DMS53 (cell line): ENCODE measurements around the gene STMN1.

Experiments
- DNase-seq: peaks from one replicate; lab custom pipeline; 2025; lab: John Stamatoyannopoulos, UW

The STMN1 gene

DNA sequence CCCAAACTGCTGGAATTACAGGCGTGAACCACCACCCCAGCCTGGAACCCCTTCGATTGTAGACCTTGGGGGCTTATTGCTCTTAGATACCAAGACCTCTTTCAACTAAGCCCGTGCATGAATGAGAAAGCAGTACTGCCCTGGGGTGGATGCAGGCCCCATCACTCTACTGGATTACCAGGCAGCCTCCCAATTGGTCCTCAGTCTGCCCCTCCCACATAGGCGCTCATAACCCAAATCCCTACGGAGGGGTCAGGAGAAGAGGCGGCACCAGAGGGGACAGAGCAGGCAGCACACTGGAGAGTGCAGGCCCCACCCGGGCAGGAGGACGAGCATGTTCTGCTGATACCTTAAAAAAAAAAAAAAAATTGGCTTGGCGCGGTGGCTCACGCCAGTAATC, 12.4 kb upstream of the STMN1 start:
- no peak for DNase-seq

DNA sequence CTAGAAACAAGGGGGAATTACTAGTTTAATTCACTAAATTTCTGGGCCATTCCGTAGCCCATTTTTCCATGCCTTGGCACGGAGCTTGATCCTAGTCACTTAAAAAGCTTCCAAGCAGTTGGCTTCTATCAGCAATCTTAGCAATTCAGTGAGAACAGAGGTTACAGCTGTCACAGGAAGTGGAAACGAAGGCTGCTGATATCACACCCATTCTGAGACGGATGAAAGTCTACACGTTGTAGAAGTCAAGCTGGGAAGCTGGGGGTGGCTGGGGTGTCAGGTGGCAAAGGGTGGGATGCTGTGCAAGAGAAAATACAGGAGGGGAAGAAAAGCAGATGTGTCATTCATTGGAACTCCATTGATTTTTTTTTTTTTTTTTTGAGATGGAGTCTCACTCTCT, 11.8 kb upstream of the STMN1 start:
- DNase-seq, result no peak

DNA sequence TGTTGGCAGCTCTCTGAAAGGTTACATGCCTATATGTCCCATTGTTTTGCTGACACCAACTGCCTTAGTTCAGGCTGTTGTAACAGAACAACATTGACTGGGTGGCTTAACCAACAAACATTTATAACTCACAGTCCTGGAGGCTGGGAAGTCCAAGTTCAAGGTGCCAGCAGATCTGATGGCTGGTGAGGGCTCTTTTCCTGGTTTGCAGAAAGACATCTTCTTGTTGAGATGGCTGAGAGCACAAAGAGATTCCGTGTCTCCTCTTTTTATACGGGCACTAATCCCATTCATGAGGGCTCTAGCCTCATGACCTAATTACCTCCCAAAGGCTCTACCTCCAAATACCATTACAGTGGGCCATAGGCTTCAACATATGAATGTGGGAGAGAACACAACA, 10.2 kb upstream of the STMN1 start:
- no peak for DNase-seq

DNA sequence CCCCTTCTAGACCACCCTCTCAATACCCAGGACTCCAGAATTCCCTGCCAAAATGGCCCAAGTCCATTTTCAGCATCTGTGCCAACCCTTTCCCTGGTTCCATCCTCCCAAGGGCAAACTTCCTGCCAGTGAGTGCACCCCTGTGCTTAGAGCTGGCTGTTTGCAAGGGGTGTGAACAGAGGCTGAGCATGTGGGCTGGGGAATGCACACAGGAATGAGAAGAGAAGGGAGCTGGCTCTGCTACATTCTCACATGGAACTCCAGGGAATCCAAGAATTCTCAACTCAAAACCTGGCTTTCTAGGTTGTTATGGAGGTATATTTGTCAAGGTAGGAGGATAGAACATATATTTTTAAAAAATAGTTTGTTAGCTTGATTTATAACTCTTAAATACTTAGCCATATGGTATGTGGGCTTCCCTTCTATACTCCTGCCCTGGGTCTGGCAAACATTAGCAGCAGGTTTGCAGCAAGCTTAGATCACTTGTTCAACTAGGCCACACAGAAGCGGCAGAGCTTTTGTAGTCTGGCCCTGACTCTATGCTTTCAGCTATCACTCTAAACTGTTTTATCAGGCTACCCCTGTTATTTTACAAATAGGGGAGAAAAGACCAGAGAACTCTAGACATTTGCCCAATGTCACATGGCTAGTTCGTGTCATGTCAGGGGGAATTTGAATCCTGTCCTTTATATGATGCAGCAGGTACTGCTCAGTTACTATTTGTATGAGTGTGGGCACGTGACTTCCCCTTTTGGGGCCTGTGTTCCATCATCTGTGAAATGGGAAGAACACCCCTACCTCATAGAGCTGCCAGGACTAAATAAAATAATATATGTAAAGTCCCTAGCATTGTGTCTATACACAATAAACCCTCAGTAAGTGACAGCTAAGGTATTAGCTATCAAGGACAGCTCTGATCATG, 8.1 kb upstream of the STMN1 start:
- no peak for DNase-seq

DNA sequence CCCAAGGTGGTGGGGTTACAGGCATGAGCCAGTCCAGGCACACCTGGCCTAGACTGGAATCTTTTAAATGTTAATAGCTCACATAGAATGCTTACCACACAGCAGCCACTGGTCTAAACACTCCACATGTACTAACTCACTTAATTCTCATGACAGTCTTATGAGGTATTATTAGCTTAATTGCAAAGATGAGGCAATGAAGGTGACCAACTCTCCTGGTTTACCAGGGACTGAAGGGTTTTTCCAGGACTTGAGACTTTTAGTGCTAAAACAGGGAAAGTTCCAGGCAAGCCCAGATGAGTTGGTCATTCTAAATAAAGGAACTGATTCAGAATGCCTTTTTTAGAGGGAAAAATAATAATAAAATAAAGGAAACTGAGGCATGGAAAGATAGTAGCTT, 7.0 kb upstream of the STMN1 start:
- no peak for DNase-seq

DNA sequence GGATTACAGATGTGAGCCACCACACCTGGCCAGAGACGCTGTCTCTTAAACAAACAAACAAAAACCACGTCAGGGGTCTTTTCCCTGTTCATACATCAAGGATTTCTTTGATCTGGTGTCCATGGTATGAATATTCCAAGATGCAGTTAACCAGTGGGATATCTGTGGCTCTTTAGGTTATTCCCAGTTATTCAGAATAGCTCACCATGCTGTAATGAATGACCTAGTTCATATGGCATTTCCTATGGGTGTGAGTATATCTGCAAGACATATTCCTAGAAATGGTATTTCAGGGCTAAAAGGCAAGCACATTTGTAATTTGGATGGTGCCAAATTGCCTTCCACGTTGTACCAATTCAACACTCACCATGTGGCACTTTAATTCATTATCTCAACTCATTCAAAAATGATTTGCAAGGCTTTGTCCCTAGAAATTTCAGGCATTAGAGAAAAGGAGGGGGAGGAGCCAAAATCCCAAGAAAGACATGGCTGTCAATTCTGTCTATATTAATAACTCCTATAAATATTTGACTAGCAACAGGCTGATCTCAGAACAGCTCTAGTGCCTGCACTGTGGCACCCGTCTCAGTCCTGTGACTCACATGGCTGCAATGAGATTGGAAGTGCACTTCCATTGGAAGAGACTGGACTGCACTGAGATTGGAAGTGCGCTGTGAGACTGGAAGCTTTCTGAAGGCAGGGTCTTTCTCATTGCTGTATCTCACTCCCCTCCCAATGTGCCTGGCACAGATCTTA, 6.0 kb upstream of the STMN1 start:
- no peak for DNase-seq

DNA sequence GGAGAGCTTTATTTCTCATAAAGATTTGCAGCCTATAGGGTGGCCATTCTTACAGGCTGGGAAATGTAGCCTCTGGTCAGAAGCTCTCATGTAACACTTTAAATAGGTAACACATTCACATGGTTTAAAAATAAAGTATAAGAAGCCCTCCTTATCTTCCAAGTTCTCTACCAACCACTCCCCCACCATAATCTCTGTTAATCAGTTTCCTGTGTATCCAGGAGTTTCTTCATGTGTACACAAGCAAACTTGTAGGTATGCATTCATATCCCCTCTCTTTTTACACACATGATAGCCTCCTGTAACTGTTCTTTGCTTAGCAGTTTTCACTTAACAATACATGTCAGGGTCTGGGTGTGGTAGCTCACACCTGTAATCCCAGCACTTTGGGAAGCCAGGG, 4.9 kb upstream of the STMN1 start:
- DNase-seq, result no peak

DNA sequence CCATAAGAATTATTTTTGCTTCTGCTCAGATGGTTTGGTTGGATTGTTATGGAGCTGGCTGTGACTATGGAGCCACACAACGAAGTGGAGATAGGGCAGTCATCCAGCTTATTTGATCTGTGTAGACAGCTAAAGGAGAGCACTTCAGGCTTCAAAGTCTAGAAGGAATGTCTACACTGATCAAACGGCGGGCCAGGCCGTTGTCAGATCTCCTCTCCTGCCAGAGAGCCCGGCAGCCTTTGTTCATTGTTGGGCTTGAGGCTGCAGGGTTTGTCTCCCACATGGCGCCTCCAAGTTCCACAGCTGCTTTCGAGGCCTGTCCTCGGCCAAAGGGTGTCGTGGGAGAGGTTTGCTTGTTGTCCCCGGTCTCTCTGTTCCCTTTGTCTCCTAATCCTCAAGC, 2.8 kb upstream of the STMN1 start:
- no peak for DNase-seq

DNA sequence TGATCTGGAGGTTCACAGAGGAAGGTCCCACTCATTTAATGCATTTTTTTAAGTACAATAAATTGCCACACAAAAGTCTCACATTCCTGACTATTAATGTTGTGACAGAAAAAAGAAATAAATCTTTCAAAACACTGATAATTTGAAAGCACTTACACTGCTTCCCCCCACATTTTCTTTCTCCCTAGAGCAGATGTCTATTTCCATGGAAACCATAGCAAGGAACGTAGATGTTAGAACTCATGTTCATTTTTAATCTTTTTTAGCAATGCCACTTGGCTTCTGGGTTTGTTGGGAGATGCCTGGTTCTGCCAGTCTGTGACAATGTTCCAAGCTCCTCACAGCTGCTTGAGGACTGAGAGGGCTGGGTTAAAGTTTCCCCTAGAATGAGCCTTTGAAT, 1.9 kb upstream of the STMN1 start:
- DNase-seq, result no peak

DNA sequence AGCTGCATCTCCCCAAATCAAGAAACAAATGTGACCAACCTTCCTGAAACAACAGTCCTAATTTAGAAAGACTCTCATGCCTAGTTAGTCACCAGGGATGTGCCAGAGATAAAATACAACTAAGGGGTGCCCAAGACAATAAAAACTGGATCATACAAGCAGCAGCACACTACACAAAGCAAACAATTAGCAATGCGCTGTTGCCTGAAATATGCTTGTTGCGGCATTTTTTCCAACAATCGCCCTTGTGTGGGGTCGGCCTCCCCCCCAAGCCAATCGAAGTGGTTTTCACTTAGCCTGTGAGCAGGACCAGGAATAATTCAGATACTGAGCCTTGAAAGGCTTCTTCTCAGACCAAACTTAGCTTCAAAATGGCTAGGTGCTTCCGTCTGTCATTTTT, 1.4 kb upstream of the STMN1 start:
- DNase-seq, result no peak

DNA sequence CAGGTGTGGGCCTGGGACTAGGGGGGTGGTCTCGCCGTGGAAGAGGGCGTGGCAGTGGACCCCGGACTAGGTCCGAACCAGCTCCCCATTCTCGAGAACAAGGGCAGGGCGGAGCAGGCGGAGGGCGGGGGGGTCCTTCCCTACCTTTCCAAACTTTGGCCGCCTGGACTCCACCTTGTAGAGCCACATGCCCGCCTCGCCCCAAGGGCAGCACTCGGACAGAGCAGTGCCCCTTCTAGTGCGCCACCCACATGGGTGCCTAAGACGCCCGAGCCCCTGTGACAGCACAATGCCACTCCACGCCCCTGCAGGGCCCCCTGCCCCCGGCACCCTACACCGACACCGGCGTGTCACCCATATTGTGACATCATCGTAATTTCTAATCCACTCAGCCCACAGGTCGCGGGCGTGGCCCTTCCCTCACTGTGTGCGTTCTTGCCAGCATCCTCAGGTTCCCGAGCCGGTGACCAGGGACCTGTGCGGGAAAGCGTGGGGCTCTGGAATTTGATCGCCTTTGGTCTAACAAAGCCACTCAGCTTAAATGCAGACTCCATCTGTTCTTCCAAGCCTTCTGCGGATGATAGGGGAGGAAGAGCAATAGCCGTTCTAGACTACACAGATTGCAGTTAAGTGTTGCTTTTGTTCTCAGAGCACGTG, 553 bp upstream of the STMN1 start:
- peak; percentile 81 for DNase-seq

DNA sequence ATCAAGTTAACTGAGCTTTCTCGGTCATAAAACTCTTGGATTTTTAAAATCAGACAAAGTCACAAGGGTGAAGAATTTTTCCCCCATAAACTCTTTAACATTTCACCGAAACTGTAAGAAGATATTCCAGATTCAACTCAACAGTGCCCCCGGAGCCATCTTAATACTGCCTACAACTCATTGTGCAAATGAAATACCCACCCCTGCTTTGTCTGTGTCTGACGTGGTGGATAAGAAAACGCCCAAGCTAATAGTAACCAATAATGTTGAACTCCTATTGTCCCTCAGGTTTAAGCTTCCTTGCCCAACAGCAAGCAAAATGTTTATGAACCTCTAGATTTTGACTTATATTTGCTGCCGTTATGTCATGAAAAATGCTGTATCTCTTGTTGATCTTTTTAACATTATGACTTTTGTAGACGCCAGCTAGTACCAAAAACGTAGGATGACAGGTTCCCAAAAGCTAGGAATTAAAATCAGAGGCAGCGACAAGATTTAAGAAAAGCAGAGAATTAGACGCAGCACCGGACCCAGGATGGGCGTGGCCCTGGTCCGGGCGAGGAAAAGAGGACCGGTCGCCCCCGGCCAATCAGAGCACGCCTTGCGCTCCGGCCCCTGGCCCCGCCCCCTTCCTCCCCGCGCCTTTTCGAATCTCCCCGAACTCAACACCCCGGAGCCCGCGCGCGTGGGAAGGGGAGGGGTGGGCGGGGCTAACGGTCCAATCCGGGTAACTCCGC, 1.1 kb downstream of the STMN1 start:
- DNase-seq, result peak; percentile 96

DNA sequence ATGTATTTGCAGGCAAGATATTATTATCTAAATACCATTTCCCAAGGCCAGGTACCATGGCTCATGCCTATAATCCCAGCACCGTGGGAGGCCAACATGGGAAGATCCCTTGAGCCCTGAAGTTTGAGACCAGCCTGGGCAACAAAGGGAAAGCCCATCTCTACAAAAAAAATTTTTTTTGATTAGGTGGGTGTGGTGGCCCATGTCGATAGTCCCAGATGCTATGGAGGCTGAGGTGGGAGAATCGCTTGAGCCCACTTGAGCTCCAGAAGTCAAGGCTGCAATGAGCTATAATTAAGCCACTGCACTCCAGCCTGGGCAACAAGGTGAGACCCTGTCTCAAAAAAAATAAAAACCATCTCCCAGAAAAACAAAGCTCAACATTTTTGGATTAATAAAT, 2.2 kb downstream of the STMN1 start:
- no peak for DNase-seq

DNA sequence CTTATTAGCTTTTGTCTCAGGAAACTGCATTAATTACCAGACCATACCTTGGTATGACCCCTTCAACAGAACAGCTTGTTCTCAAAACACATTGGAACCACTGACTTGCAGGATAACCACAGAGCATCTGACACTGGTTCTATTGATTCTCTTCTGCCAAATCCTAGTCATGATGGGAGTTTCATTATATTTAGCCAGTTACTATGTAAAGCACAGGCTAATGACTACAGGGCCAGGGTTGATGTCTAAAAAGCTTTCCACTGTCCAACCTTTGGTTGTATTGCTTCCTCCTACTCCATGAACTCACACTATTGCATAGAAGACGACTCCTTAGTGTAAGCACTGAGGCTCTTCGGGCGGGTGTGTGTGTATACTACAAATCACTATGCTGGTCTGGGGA, 3.8 kb downstream of the STMN1 start:
- no peak for DNase-seq

DNA sequence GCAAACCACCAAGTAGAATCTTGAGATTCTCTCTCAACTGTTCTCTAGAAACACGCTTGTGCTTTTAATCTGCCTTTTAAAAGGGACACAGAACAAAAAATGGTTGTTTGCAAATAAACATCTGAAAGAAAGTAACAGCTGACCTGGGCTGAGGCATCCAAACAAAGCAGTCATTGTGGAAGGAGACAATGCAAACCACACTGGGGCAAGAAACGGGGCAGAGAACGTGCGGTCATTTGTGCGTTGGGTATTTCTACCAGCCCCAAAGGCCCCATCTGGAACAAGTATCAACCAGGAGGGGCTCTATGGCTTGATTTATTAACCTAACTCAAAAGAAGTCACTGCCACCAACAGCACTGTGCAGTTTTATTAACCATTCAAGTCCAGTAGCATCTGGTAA, 6.0 kb downstream of the STMN1 start:
- DNase-seq, result no peak

DNA sequence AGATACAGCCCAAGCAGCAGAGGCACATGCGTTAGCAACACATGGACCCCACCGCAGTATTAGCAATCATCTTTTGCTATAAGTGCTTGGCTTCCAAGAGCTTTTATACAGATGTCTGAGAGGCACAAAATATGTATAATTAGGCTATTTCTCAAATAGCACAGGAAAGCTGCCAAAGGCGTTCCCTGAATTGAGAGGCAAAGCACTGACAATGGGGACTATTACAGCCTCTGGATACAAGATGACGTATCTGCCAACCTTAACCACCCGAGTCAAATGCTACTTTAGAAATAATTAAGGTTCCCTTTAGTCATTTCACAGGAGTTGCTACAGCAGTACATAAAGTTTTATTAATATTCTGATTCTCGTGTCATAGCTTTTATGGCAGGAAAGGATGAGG, 6.4 kb downstream of the STMN1 start:
- no peak for DNase-seq

DNA sequence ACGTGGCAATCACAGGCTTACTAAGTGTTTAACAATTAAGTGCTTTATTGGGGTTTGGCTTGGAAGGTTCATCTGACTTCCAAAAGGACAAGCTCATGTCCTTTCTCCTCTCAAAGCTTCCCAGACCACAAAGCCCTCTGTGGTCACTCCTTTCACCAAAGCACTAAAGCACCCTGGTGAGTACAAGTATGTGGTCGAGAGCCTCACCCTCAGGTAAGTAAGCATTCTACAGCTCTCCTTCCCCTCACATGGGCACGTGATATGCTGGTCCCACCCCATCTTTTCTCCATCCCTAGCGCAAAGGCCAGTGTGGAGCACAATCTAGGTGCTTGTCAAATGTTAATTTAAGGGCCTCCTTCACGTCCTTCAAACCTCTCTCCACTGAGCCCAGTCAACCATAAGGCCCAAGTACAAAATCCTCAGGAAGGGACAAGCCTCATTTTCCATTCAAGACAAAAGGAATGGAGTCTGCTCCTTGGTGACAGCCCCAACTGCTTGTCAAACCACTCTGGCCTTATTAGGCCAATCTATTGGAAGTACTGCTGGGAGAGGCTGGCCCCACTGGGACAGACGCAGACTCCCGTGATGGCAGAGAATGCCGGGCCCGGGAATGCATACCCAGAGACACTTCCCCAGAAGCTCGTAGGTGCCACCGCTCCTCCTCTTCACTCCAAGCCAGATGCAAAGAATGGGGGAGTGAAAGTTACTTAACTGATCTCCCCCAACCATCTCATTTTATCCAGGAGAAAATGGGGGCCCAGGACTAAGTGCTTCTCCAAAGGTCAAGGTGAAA, 7.8 kb downstream of the STMN1 start:
- DNase-seq, result no peak

DNA sequence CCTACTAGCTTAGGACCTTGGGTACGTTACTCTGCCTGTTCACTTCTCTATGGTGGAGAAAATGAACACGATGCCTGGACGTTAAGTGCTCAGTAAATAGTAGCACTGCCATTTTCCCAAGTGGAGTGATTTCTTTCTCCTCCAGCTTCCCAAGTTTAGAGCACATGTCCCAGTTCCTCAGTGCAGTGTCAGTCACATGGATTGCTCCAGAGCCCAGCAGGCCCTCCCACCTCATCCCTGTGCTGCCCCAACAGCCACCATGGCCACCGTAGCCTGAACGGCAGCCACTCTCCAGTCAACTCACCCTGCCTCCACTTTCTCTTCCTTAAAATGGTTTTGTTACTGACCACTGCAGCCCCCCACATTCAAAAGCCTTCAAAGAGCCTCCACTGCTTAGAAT, 8.5 kb downstream of the STMN1 start:
- DNase-seq, result no peak

DNA sequence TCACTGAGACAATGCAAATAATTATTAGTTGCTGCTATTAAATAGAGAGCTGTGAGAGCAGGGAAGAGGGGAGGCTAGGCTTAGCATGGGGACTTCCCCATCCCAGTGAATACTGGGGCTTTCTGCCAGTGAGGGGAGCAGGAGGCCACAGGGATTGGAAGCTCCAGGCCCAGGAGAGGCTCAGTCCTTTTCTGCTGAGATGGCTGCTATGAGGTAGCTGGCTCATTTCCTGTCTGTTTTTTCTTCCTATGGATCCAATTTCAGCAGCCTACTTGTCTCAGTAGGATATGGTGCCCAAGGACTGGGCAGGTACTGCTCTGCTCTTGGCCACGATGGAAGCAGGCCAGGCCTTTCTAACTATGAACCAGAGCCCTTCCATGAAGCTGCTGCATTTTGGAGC, 10.0 kb downstream of the STMN1 start:
- peak; percentile 50 for DNase-seq

DNA sequence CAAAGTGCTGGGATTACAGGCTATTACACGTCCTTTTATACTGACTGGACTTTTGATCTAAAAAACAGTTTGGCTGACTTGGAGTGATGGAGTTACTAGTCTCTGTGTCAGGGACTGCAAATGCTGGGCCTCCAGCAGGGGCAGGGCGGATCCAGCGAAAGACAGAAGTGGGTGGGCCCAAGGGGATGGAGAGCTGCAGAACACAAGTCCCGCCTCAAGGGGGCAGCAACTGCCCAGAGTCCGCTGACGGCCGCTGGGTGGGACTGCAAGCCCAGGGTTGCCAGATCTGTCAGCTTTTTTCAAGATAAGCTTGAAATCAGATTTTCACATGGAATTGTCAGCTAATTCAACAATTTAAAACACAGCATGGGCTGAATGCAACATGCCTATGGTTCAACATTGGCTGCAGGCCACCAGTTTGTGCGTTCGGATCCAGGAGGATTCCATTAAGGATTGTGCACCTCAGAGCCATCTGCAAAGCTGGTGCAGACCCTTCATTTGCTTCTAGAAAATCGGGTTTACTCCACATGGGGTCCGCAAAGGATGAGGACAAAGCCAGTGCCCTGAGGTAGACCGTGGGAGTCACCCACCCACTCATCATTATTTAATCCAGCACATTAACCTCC, 10.7 kb downstream of the STMN1 start:
- DNase-seq, result peak; percentile 93

DNA sequence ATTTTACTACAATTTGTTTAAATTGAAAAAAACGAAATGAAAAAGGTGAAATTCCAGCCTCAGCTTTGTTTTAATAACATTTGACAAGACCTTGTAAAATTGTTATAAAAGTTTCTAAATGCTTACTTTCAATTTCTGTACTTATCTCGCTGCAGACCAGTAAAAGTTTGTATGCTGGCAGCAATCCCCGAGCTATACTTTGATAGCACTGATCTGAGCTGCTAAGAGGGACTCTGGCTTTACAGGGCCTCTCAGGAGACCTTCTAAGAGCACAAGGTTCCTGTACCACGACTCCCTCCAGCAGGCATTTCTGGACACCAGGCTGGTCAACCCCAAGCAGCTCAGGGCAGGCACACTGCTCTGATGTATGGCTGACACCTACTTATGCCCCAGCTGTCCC, 13.1 kb downstream of the STMN1 start:
- DNase-seq, result no peak
